PC-9 (cell line): ENCODE data around the gene SPI1.

Source experiments
- CTCF ChIP-seq: fragments of 200-600 bp; sonication (generic); conservative IDR thresholded peaks from 2 replicates; pipeline ENCODE4 v1.6.1; 2017; ENCODE audit warnings: mixed run types, antibody characterized with exemption, mild to moderate bottlenecking, moderate library complexity
- EZH2 ChIP-seq: fragments of 200-600 bp; sonication (generic); IDR thresholded peaks from 2 replicates; pipeline ENCODE4 v1.8.0; 2017; ENCODE audit warnings: antibody characterized with exemption, low read depth

GRCh38 chr11:47415949-47416472, 37.7 kb upstream of the SPI1 start:
- TF ChIP-seq EZH2 (no peak), CTCF (no peak)
